SK-N-MC (cell line): Measurements from ENCODE around the gene FAM200C.
"Not testable (repeated sequence)": the region's sequence is repeated elsewhere in the genome, so short reads cannot be mapped to it uniquely, and the experiment has no call there.

Experiments used
- DNase-seq: peaks from one replicate; pipeline ENCODE4 v3.0.0-alpha.2; 2011; ENCODE audit warnings: low read depth, low spot score
- H3K27ac ChIP-seq: fragments of 200-600 bp; sonication (generic); 2 replicates; pipeline ENCODE4 v1.5.1; 2016; ENCODE audit warnings: mixed run types
- H3K36me3 ChIP-seq: fragments of 200-600 bp; sonication (generic); 2 replicates; pipeline ENCODE4 v1.6.1; 2017; ENCODE audit warnings: antibody characterized with exemption, low read length, mixed read lengths; ENCODE audit not compliant: insufficient read depth
- H3K4me3 ChIP-seq: fragments of 200-600 bp; sonication (generic); 2 replicates; pipeline ENCODE4 v1.5.1; 2016
- H3K9ac ChIP-seq: fragments of 200-600 bp; sonication (generic); 2 replicates; pipeline ENCODE4 v1.8.0; 2017; ENCODE audit warnings: mixed run types, mixed read lengths; ENCODE audit not compliant: insufficient read length
- H3K9me3 ChIP-seq: fragments of 200-600 bp; sonication (generic); 2 replicates; pipeline ENCODE4 v1.6.1; 2017; ENCODE audit warnings: low read depth, mild to moderate bottlenecking, antibody characterized with exemption, low read length, moderate library complexity, mixed read lengths
- EZH2 ChIP-seq: fragments of 200-600 bp; sonication (generic); IDR thresholded peaks from one replicate; pipeline ENCODE4 v1.6.1; 2017; ENCODE audit warnings: antibody characterized with exemption
- FOXP2 ChIP-seq: optimal IDR thresholded peaks from 2 replicates; pipeline ENCODE3; 2011; ENCODE audit warnings: mild to moderate bottlenecking, moderate library complexity; ENCODE audit not compliant: insufficient read depth; ENCODE audit errors: extremely low read length, control extremely low read depth
- POLR2AphosphoS5 ChIP-seq: IDR thresholded peaks from 2 replicates; pipeline ENCODE4 v1.6.1; 2012; ENCODE audit warnings: mild to moderate bottlenecking, low read depth, low read length, borderline replicate concordance

FAM200C gene

GRCh38 chr5:160439205-160439600 lies 39.3 kb upstream of the FAM200C start:
- TF ChIP-seq EZH2: no peak
- TF ChIP-seq POLR2AphosphoS5: no peak
- TF ChIP-seq FOXP2: no peak
- no peak overlapping the region for H3K27ac ChIP-seq
- peak overlapping the region; percentile 58 for H3K9ac ChIP-seq
- H3K36me3 ChIP-seq: no peaks in the 10 kb centered on the region
- H3K4me3 ChIP-seq: peak overlapping the region; percentile 79
- no peaks in the 10 kb centered on the region for H3K9me3 ChIP-seq
- peak; percentile 47 for DNase-seq

GRCh38 chr5:160438316-160439204 lies 38.7 kb upstream of the FAM200C start:
- Histone ChIP-seq H3K27ac (no peak overlapping the region), H3K9ac (no peak overlapping the region), H3K9me3 (no peaks in the 10 kb centered on the region), H3K4me3 (peak overlapping the region; percentile 79), H3K36me3 (no peaks in the 10 kb centered on the region)
- TF ChIP-seq POLR2AphosphoS5 (no peak), EZH2 (no peak), FOXP2 (no peak)
- DNase-seq: no peak

DNA sequence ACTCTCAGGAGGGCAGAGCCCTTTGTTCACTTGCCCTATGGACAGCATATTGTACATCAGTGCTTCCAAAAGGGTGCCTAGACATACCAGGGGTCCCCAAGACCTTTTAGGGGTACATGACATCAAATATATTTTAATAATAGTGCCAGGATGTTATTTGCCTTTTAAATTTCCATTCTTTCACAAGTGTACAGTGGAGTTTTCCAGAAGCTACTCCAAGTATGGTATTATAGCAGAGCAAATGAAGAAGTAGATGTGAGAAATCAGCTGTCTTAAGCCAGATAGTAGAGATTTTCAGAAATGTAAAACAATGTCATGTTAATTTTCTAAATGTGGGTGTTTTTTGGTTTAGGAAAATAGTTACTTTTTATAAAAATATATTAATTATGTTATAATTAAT lies 37.4 kb upstream of the FAM200C start:
- Histone ChIP-seq H3K4me3 (no peak overlapping the region), H3K36me3 (no peaks in the 10 kb centered on the region), H3K9ac (no peak overlapping the region), H3K27ac (no peak overlapping the region), H3K9me3 (no peaks in the 10 kb centered on the region)
- TF ChIP-seq FOXP2: no peak
- TF ChIP-seq POLR2AphosphoS5: no peak
- TF ChIP-seq EZH2: no peak
- DNase-seq: no peak

- H3K9me3 ChIP-seq, H3K27ac ChIP-seq, H3K36me3 ChIP-seq, DNase-seq, H3K9ac ChIP-seq: not testable (repeated sequence)
- peak overlapping the region; percentile 11; the same call in 1 of the 2 replicates for H3K4me3 ChIP-seq
Observed at GRCh38 chr5:160436661-160437060, 36.8 kb upstream of the FAM200C start.

- Histone ChIP-seq H3K9ac (no peak overlapping the region), H3K9me3 (no peaks in the 10 kb centered on the region), H3K4me3 (no peak overlapping the region), H3K27ac (no peak overlapping the region), H3K36me3 (no peaks in the 10 kb centered on the region)
- TF ChIP-seq POLR2AphosphoS5 (no peak), FOXP2 (no peak), EZH2 (no peak)
- DNase-seq: no peak
Observed at GRCh38 chr5:160436017-160436416, 36.2 kb upstream of the FAM200C start.

DNA sequence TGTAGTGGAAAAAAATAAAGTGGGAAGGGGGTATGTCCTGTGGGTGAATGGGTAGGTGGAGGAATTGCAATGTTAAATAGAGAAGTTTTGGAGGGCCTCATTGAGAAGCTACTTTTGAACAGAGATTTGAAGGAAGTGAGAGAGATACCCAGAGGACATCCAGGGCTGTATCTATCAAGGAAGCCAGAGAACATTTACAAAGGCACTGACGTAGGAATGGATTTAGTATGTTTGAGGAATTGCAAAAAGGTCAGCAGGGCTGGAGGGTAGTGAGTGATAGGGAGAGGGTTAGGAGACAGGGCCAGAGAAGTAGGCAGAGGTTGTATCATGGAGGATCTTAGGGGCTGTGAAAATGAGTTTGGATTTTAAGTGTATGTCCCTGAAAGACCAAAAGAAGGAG lies 35.7 kb upstream of the FAM200C start:
- no peak for DNase-seq
- H3K36me3 ChIP-seq: no peaks in the 10 kb centered on the region
- H3K9me3 ChIP-seq: no peaks in the 10 kb centered on the region
- TF ChIP-seq POLR2AphosphoS5 (no peak), FOXP2 (no peak), EZH2 (no peak)
- no peak overlapping the region for H3K9ac ChIP-seq
- H3K27ac ChIP-seq: no peak overlapping the region
- H3K4me3 ChIP-seq: no peak overlapping the region

DNA sequence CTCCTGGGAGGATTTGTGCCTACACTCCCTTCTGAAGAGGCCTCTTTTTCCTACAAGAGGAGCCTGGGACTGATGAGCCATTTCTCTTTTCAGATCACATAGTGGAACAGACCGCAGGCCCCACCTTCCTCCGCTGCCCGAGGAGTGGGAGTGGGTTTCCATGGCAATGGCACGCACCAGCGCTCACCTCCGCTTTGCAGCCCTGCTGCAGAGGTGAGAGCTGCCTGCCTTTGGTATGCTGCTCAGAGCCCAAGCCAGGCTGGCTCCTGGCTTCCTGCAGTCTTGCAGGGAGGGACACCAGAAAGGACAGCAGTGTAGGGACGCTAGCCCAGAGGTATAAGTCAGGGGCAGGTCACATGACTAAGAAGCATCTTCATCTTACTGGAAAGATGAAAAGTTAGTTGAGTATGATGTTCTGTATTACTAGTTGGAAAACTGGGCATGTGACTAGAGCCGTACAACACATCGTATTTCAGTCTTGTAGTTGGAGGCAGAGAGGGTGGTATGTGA lies 34.2 kb upstream of the FAM200C start:
- Histone ChIP-seq H3K9ac (no peak overlapping the region), H3K27ac (no peak overlapping the region), H3K36me3 (peaks cover 7% of the 10 kb centered on the region), H3K4me3 (no peak overlapping the region), H3K9me3 (no peaks in the 10 kb centered on the region)
- no peak for DNase-seq
- TF ChIP-seq FOXP2 (no peak), POLR2AphosphoS5 (no peak)

- TF ChIP-seq FOXP2: no peak
- no peak for TF ChIP-seq POLR2AphosphoS5
- TF ChIP-seq EZH2: no peak
- H3K9me3 ChIP-seq: no peaks in the 10 kb centered on the region
- H3K4me3 ChIP-seq: no peak overlapping the region
- H3K27ac ChIP-seq: no peak overlapping the region
- no peak overlapping the region for H3K9ac ChIP-seq
- DNase-seq: no peak
- H3K36me3 ChIP-seq: peaks cover 20% of the 10 kb centered on the region
Observed at GRCh38 chr5:160432787-160433186, 32.9 kb upstream of the FAM200C start.

DNA sequence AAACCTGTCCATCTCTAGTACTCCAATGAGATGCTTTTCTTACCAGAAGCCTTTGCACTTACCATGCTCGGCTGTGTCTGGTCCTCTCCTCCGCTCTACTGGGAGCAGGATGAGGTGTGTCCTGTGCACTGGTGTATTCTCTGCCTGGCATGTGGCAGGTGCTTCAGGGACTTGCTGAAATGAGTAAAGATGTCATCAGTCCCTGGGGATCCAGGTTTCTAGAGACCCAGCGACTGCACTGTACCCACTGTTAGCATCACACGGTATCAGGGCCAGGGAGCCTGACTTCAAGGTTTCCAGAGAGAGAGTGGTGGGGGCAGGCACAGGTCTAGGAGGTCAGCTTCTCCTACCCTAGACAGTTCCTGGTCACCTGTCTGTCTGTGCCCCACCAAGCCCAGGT lies 32.3 kb upstream of the FAM200C start:
- Histone ChIP-seq H3K9ac (no peak overlapping the region), H3K36me3 (peaks cover 26% of the 10 kb centered on the region), H3K4me3 (no peak overlapping the region), H3K9me3 (no peaks in the 10 kb centered on the region), H3K27ac (no peak overlapping the region)
- no peak for TF ChIP-seq POLR2AphosphoS5
- no peak for TF ChIP-seq FOXP2
- no peak for TF ChIP-seq EZH2
- no peak for DNase-seq
